Tibial nerve (tissue), 4 donors: ENCODE data around the gene ULK3. TPM values are rescaled to one million over a fixed set of nuclear protein-coding genes. Genes with fewer than 3 reads are reported as not detected.

ENCODE experiments used
- DNase-seq, 2 donors: peaks; one replicate each; pipeline ENCODE4 v3.0.0-alpha.2; 2019; ENCODE audit warnings: low spot score in 2 of 2
- H3K27ac ChIP-seq, 4 donors: fragments of 200-600 bp; sonication (generic) in 3 of 4; one replicate each; pipeline ENCODE4 v1.5.1; 2017 to 2019; ENCODE audit warnings: mild to moderate bottlenecking in 1 of 4
- H3K27me3 ChIP-seq, 2 donors: fragments of 200-600 bp; sonication (generic) in 1 of 2; one replicate each; pipeline versions ENCODE4 v1.5.1 to v1.6.0; 2017 to 2019
- H3K36me3 ChIP-seq, 3 donors: fragments of 200-600 bp; sonication (generic); one replicate each; pipeline ENCODE4 v1.5.1; 2018 to 2019
- H3K4me1 ChIP-seq, 4 donors: fragments of 200-600 bp; sonication (generic) in 3 of 4; one replicate each; pipeline ENCODE4 v1.5.1; 2017 to 2019
- H3K4me3 ChIP-seq, 4 donors: fragments of 200-600 bp; sonication (generic) in 3 of 4; one replicate each; pipeline ENCODE4 v1.5.1; 2017 to 2019; ENCODE audit warnings: mild to moderate bottlenecking in 1 of 4, moderate library complexity in 1 of 4
- H3K9me3 ChIP-seq, 4 donors: fragments of 200-600 bp; sonication (generic) in 3 of 4; one replicate each; pipeline ENCODE4 v1.5.1; 2017 to 2019
- CTCF ChIP-seq, 5 experiments: fragments of 200-600 bp in 3 of 5; fragments of 450-650 bp in 2 of 5; sonication (generic) in 3 of 5; IDR thresholded peaks; one replicate each; pipeline ENCODE4 v1.5.1; 2016 to 2019; ENCODE audit warnings: antibody characterized with exemption in 5 of 5, mild to moderate bottlenecking in 3 of 5, moderate library complexity in 2 of 5
- EP300 ChIP-seq, 2 donors: sonication (generic); formaldehyde crosslinking; IDR thresholded peaks; one replicate each; pipeline ENCODE4 v1.6.1; 2017; ENCODE audit warnings: antibody characterized with exemption in 2 of 2, mild to moderate bottlenecking in 1 of 2
- POLR2A ChIP-seq, 2 donors: fragments of 450-650 bp; IDR thresholded peaks; one replicate each; pipeline ENCODE4 v1.6.1; 2017; ENCODE audit warnings: antibody characterized with exemption in 2 of 2, mild to moderate bottlenecking in 2 of 2, moderate library complexity in 2 of 2
- WGBS, 2 donors: methylation state at CpG; one replicate each; pipeline ENCODE4 v1.1.5; 2018; 5-methylcytosine and 5-hydroxymethylcytosine counted together
- total RNA-seq, 4 donors: library from RNA; depleted of rRNA; stranded (reverse); fragments of >200 nt; gene quantifications; one replicate each; pipeline ENCODE4 v1.1.0, GENCODE V29; 2016

Gene ULK3
- total RNA-seq, 4 donors from 2014 or later = 42.6 to 86.7 (median 48.9) TPM

DNA sequence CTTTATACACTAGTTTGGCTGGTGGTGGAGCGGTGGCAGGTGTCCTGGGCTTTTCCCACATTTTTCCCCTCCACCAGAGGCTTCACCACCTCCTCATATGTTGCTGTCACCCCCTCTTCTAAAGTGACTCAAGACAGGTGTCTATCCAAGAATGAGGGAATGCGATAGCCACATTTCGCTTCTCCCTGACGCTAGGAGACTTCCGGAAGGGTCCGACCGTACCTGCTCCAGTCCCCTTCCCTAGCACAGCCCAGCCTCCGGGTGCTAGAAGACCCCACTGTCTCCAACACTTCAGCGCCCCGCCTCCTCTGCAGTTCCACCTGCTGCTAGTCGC, 29.7 kb upstream of the ULK3 start:
- H3K9me3 ChIP-seq = no peaks in the 10 kb centered on the region
- H3K27ac ChIP-seq = peak overlapping the region; percentile 91 to 97 (median 92)
- H3K36me3 ChIP-seq = no peaks in the 10 kb centered on the region
- TF ChIP-seq CTCF (IDR thresholded peaks at IDR 0.05) = no peak
- TF ChIP-seq EP300 (IDR thresholded peaks at IDR 0.05) = no peak
- TF ChIP-seq POLR2A (IDR thresholded peaks at IDR 0.05) = no peak
- DNase-seq = no peak
- no peaks in the 10 kb centered on the region for H3K27me3 ChIP-seq
- WGBS, 2 donors = 0 to 3% methylated on average over 11 of the region's 11 CpGs
- H3K4me1 ChIP-seq = peaks cover 0 to 56% (median 47%) of the 10 kb centered on the region in 4 donors
- H3K4me3 ChIP-seq = peak overlapping the region; percentile 69 to 76 (median 75)

GRCh38 chr15:74870436-74871215, 27.7 kb upstream of the ULK3 start:
- no peak for TF ChIP-seq POLR2A (IDR thresholded peaks at IDR 0.05)
- peak in 1 of 2 donors; percentile 15 for TF ChIP-seq EP300 (IDR thresholded peaks at IDR 0.05)
- no peak for DNase-seq
- Histone ChIP-seq H3K36me3 (peaks cover 0 to 5% (median 0%) of the 10 kb centered on the region in 3 donors), H3K4me1 (peaks cover 0 to 73% (median 64%) of the 10 kb centered on the region in 4 donors), H3K4me3 (peak overlapping the region in 1 of 4 donors; percentile 0), H3K27me3 (no peaks in the 10 kb centered on the region), H3K9me3 (no peaks in the 10 kb centered on the region), H3K27ac (peak overlapping the region in 3 of 4 donors; percentile 67 to 93 (median 92))
- WGBS, 2 donors = 31 to 46% methylated on average over 6 of the region's 6 CpGs

- no peak for TF ChIP-seq POLR2A (IDR thresholded peaks at IDR 0.05)
- TF ChIP-seq EP300 (IDR thresholded peaks at IDR 0.05) = peak in 1 of 2 donors; percentile 66
- TF ChIP-seq CTCF (IDR thresholded peaks at IDR 0.05) = no peak
- Histone ChIP-seq H3K4me1 (peaks cover 0 to 73% (median 64%) of the 10 kb centered on the region in 4 donors), H3K36me3 (peaks cover 0 to 5% (median 0%) of the 10 kb centered on the region in 3 donors), H3K27me3 (no peaks in the 10 kb centered on the region), H3K9me3 (no peaks in the 10 kb centered on the region), H3K4me3 (no peak overlapping the region), H3K27ac (peak overlapping the region in 3 of 4 donors; percentile 67 to 93 (median 92))
- peak in 1 of 2 donors; percentile 59 for DNase-seq
- WGBS, 2 donors = 52 to 56% methylated on average over 6 of the region's 6 CpGs
Observed at GRCh38 chr15:74869726-74870407, 26.9 kb upstream of the ULK3 start.

DNA sequence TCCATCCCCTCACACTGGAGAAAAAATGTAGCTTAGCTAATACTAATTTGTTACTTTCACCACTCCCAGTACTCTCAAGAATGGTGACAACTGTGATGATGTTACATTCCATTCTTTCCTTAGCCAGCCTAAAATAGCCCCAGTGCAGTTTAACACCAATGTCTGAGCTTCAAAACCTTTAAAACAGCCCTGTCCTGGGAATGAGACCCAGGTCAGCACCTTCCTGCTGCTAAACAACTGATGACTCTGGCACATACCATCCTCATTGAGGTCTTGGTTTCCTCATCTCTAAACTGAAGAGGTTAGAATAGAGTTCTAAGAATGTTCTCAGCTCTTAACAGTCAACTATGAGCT, 26.4 kb upstream of the ULK3 start:
- Histone ChIP-seq H3K36me3 (peaks cover 0 to 5% (median 0%) of the 10 kb centered on the region in 3 donors), H3K4me3 (no peak overlapping the region), H3K4me1 (peaks cover 0 to 77% (median 64%) of the 10 kb centered on the region in 4 donors), H3K27ac (peak overlapping the region in 3 of 4 donors; percentile 67 to 93 (median 92)), H3K27me3 (no peaks in the 10 kb centered on the region), H3K9me3 (no peaks in the 10 kb centered on the region)
- no peak for DNase-seq
- TF ChIP-seq CTCF (IDR thresholded peaks at IDR 0.05) (no peak), EP300 (IDR thresholded peaks at IDR 0.05) (no peak)

GRCh38 chr15:74868059-74868458, 25.1 kb upstream of the ULK3 start:
- no peak overlapping the region for H3K4me3 ChIP-seq
- TF ChIP-seq EP300 (IDR thresholded peaks at IDR 0.05) (peak in 1 of 2 donors; percentile 65), CTCF (IDR thresholded peaks at IDR 0.05) (no peak)
- H3K27me3 ChIP-seq = no peaks in the 10 kb centered on the region
- WGBS, 2 donors = 58 to 64% methylated on average over 6 of the region's 6 CpGs
- H3K9me3 ChIP-seq = no peaks in the 10 kb centered on the region
- peak in 1 of 2 donors; percentile 31 for DNase-seq
- peak overlapping the region in 3 of 4 donors; percentile 69 to 93 (median 92) for H3K27ac ChIP-seq
- H3K4me1 ChIP-seq = peaks cover 0 to 79% (median 64%) of the 10 kb centered on the region in 4 donors
- peaks cover 0 to 12% (median 0%) of the 10 kb centered on the region in 3 donors for H3K36me3 ChIP-seq
